Retina (tissue), 1 donor: ENCODE data around the gene PPP1R12C.

ENCODE experiments used
- DNase-seq: peaks from one replicate; pipeline ENCODE4 v3.0.0-alpha.2; 2016

The PPP1R12C gene

GRCh38 chr19:55041627-55042343 lies 75.7 kb downstream of the PPP1R12C start:
- no peak for DNase-seq

DNA sequence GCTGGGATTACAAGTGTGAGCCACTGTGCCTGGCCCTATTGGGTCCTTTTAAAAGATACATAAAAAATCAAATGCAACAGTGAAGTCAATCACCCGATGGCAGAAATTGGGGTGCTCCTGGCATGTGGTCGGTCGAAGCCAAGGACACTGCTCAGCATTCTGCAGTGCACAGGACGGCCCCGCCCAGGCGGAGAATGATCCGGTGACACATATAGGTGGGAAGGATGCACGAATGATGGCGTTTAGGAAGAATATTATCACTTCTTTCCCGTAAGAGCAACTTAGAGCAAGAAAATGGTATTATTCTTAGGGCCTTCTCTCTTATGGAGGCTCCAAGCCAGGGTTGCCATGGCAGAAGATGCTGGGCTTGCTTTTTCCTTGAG lies 76.2 kb downstream of the PPP1R12C start:
- DNase-seq = no peak
